HepG2 (cell line): ENCODE data around the gene SRP9. TPM values are rescaled to one million over a fixed set of nuclear protein-coding genes. Genes with fewer than 3 reads are reported as not detected.
"Not testable (repeated sequence)": the region's sequence is repeated elsewhere in the genome, so short reads cannot be mapped to it uniquely, and the experiment has no call there.

Experiments
- ATAC-seq: fragments of 200-7000 bp; cut with Tn5 transposase; 3 replicates; pipeline ENCODE4 v1.9.1; 2020; ENCODE audit warnings: mild to moderate bottlenecking, moderate library complexity
- BruUV-seq: library from RNA; stranded (reverse); fragments of 400-500 nt; replicated peaks from 2 replicates; lab custom pipeline; 2021; lab: Mats Ljungman, UMichigan
- CTCF ChIA-PET: fragments of 300-600 bp; formaldehyde crosslinking; extraction: SDS; loops from one replicate; lab custom pipeline; 2021; ENCODE audit warnings: low total read pairs, inconsistent platforms, low intra/inter-chr PET ratio; lab: Yijun Ruan, JAX
- POLR2A ChIA-PET: fragments of 350-600 bp; sonication (Branson Sonifier 250); formaldehyde crosslinking; loops from one replicate; lab custom pipeline; 2020; ENCODE audit warnings: antibody characterized with exemption, inconsistent platforms; lab: Yijun Ruan, JAX
- DNase-seq: peaks from one replicate; pipeline ENCODE4 v3.0.0-alpha.2; 2015; ENCODE audit warnings: low spot score
- FAIRE-seq: peaks from 3 replicates; lab custom pipeline; 2011; peaks lifted over from hg19 to GRCh38; lab: Jason Lieb, UNC
- H2AFZ ChIP-seq: one replicate; pipeline ENCODE4 v1.6.1; 2011; ENCODE audit warnings: low read length, inconsistent platforms
- H3K27ac ChIP-seq: fragments of 300-600 bp; 3 replicates; pipeline ENCODE4 v1.8.0; 2011; ENCODE audit warnings: mixed run types, mild to moderate bottlenecking, mixed read lengths, low read length, inconsistent platforms; ENCODE audit not compliant: insufficient read depth; ENCODE audit errors: extremely low read length
- H3K27me3 ChIP-seq, 2 experiments: fragments of 200-600 bp in 1 of 2; 2 replicates in 1 of 2; 3 replicates in 1 of 2; pipeline versions ENCODE4 v1.6.0 to v1.8.0; 2011; ENCODE audit warnings: low read length in 2 of 2, mild to moderate bottlenecking in 2 of 2, moderate library complexity in 2 of 2, inconsistent platforms in 1 of 2; ENCODE audit not compliant: insufficient read depth in 2 of 2, control insufficient read depth in 1 of 2
- H3K36me3 ChIP-seq, 2 experiments: fragments of 200-600 bp in 1 of 2; replicated peaks in 1 of 2; 2 replicates in 1 of 2; 3 replicates in 1 of 2; pipeline versions ENCODE4 v1.5.1 to v1.8.0; 2011; ENCODE audit warnings: low read length in 2 of 2, inconsistent platforms in 1 of 2; ENCODE audit not compliant: insufficient read depth in 2 of 2, control insufficient read depth in 1 of 2
- H3K4me1 ChIP-seq: 2 replicates; pipeline ENCODE4 v1.5.1; 2012; ENCODE audit warnings: low read length, inconsistent platforms; ENCODE audit not compliant: insufficient read depth
- H3K4me2 ChIP-seq: 2 replicates; pipeline ENCODE4 v1.6.0; 2011; ENCODE audit warnings: low read depth, low read length, inconsistent platforms
- H3K4me3 ChIP-seq, 3 experiments: fragments of 200-600 bp in 1 of 3; sonication (generic), shearing (Covaris generic) in 1 of 3; replicated peaks in 1 of 3; 2 replicates each; pipeline ENCODE4 v1.5.1; 2011 to 2016; ENCODE audit warnings: low read length in 3 of 3, inconsistent platforms in 2 of 3, low read depth in 2 of 3, mild to moderate bottlenecking in 2 of 3, control low read depth in 1 of 3, mixed read lengths in 1 of 3; ENCODE audit not compliant: insufficient read depth in 1 of 3
- H3K79me2 ChIP-seq: one replicate; pipeline ENCODE4 v1.6.1; 2011; ENCODE audit warnings: low read length, inconsistent platforms; ENCODE audit not compliant: insufficient read depth
- H3K9ac ChIP-seq: 2 replicates; pipeline ENCODE4 v1.6.0; 2011; ENCODE audit warnings: mild to moderate bottlenecking, low read depth, low read length, inconsistent platforms; ENCODE audit not compliant: insufficient read depth
- H3K9me3 ChIP-seq: 2 replicates; pipeline ENCODE4 v1.5.1; 2012; ENCODE audit warnings: mild to moderate bottlenecking, low read length
- H4K20me1 ChIP-seq: 2 replicates; pipeline ENCODE4 v1.6.0; 2011; ENCODE audit warnings: inconsistent platforms, mild to moderate bottlenecking, low read length, moderate library complexity; ENCODE audit not compliant: insufficient read depth
- FOXO4 ChIP-seq: sonication (generic); formaldehyde crosslinking; conservative IDR thresholded peaks from 2 replicates; pipeline ENCODE4 v1.8.1; 2023; ENCODE audit warnings: missing genetic modification reagents
- POLR2AphosphoS2 ChIP-seq: IDR thresholded peaks from 2 replicates; pipeline ENCODE4 v1.6.1; 2011; ENCODE audit warnings: low read depth, low read length, improper control_type of control experiment
- THAP7 ChIP-seq: sonication (generic); formaldehyde crosslinking; IDR thresholded peaks from 2 replicates; pipeline ENCODE4 v1.8.1; 2023; ENCODE audit warnings: mild to moderate bottlenecking, missing genetic modification reagents
- ZBTB38 ChIP-seq: sonication (generic); formaldehyde crosslinking; IDR thresholded peaks from 2 replicates; pipeline ENCODE4 v1.5.1; 2020; ENCODE audit warnings: mild to moderate bottlenecking, missing genetic modification reagents
- ZNF230 ChIP-seq: sonication (generic); formaldehyde crosslinking; IDR thresholded peaks from 2 replicates; pipeline ENCODE4 v1.4.0; 2020; ENCODE audit warnings: mild to moderate bottlenecking, missing genetic modification reagents
- ZNF775 ChIP-seq: sonication (generic); formaldehyde crosslinking; IDR thresholded peaks from 2 replicates; pipeline ENCODE4 v1.4.0; 2020; ENCODE audit warnings: missing genetic modification reagents, mild to moderate bottlenecking, moderate library complexity, borderline replicate concordance
- WGBS: methylation state at CpG from one replicate; pipeline ENCODE4 v1.1.6; 2017; ENCODE audit warnings: low lambda C conversion rate; 5-methylcytosine and 5-hydroxymethylcytosine counted together
- in situ Hi-C: cut with HindIII; loops from 2 replicates; pipeline ENCODE4 v1.10.0; 2017; ENCODE audit warnings: low pct_unique_long_range_greater_than_20kb; ENCODE audit not compliant: extremely low pct_ligation_motif_present
- intact Hi-C: fragments of 100-400 bp; cut with micrococcal nuclease; formaldehyde crosslinking; loops from one replicate; pipeline ENCODE4 v1.10.0; 2022; ENCODE audit not compliant: unreplicated experiment
- polyA plus RNA-seq, 8 experiments: library from polyadenylated mRNA; depleted of rRNA in 3 of 8; stranded (reverse) in 7 of 8; unstranded in 1 of 8; fragments of >200 nt; fragmentation: Illumina TruSeq in 4 of 8; extraction: Trizol in 4 of 8; gene quantifications; 2 replicates each; pipeline versions ENCODE4 v1.2.1 to v1.2.3, GENCODE V29; 2011 to 2016; ENCODE audit warnings: low read depth in 4 of 8, missing spikeins in 1 of 8, mixed read lengths in 1 of 8; ENCODE audit not compliant: insufficient read depth in 1 of 8
- total RNA-seq, 5 experiments: library from RNA; depleted of rRNA; stranded (reverse); fragments of >200 nt; fragmentation: Illumina TruSeq; extraction: Trizol; gene quantifications; 2 replicates each; pipeline ENCODE4 v1.2.3, GENCODE V29; 2016; ENCODE audit warnings: low read depth in 1 of 5
- TF ChIP-seq, protein P1 (sequence below): IDR thresholded peaks from 2 replicates; pipeline ENCODE4 v1.6.1; 2016; ENCODE audit warnings: low read depth

Gene SRP9
- total and polyA plus RNA-seq, 2 of the 13 experiments (the other 11 are each of a cell fraction or from before 2014, with no cell fraction given), result 251 to 307 TPM

DNA sequence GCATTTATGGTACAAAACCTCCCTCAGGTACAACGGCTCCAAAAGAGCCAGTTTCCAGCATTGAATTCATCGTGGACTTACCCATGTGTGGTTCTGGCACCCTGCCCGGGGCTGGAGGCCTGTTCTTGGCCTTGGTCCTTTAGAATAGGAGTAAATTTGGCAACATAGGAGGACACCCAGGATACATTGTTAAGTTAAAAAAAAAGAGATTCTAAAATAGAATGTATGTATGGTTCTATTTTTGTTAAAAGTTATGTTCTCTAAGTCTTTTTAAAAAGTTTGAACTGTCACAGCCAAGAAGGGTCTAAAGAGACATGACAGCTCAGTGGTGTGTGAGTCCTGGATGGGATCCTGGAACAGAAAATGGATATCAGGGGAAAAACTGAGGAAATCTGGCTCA is 58.2 kb downstream of the SRP9 start:
- POLR2A ChIA-PET, result no interaction called here
- ATAC-seq (no peak), FAIRE-seq (no peak), DNase-seq (no peak)
- TF ChIP-seq FOXO4 (CRISPR knock-in tag) (no peak), ZNF230 (CRISPR knock-in tag) (no peak), THAP7 (CRISPR knock-in tag) (no peak), POLR2AphosphoS2 (no peak), ZNF775 (CRISPR knock-in tag) (no peak), ZBTB38 (no peak)
- TF ChIP-seq, protein P1, sequence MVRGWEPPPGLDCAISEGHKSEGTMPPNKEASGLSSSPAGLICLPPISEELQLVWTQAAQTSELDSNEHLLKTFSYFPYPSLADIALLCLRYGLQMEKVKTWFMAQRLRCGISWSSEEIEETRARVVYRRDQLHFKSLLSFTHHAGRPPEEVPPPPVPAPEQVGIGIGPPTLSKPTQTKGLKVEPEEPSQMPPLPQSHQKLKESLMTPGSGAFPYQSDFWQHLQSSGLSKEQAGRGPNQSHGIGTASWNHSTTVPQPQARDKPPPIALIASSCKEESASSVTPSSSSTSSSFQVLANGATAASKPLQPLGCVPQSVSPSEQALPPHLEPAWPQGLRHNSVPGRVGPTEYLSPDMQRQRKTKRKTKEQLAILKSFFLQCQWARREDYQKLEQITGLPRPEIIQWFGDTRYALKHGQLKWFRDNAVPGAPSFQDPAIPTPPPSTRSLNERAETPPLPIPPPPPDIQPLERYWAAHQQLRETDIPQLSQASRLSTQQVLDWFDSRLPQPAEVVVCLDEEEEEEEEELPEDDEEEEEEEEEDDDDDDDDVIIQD (CRISPR knock-in tag), result no peak
- CTCF ChIA-PET, result no interaction called here
- 92% methylated on average over 3 of the region's 3 CpGs for WGBS
- no peaks in the 10 kb centered on the region for H3K79me2 ChIP-seq
- in situ Hi-C loops (no loop called here), intact Hi-C loops (no loop called here)
- no peak overlapping the region for H3K4me2 ChIP-seq
- no peaks in the 10 kb centered on the region for H4K20me1 ChIP-seq
- H3K4me3 ChIP-seq, result no peak overlapping the region
- H3K9me3 ChIP-seq, result no peaks in the 10 kb centered on the region
- no peaks in the 10 kb centered on the region for H3K27me3 ChIP-seq
- BruUV-seq, result no TSS peak
- H3K4me1 ChIP-seq, result no peaks in the 10 kb centered on the region
- peaks cover 14 to 65% of the 10 kb centered on the region in 2 experiments for H3K36me3 ChIP-seq
- no peak overlapping the region for H3K27ac ChIP-seq
- H3K9ac ChIP-seq, result no peak overlapping the region
- no peak overlapping the region for H2AFZ ChIP-seq

- H4K20me1 ChIP-seq, in situ Hi-C loops, ATAC-seq, H3K9ac ChIP-seq, H2AFZ ChIP-seq, BruUV-seq, H3K27me3 ChIP-seq, DNase-seq, H3K4me1 ChIP-seq, intact Hi-C loops, H3K4me2 ChIP-seq, CTCF ChIA-PET, POLR2A ChIA-PET, H3K79me2 ChIP-seq, FAIRE-seq, H3K27ac ChIP-seq, H3K4me3 ChIP-seq, H3K9me3 ChIP-seq: not testable (repeated sequence)
- WGBS, result 96% methylated on average over 4 of the region's 4 CpGs
- H3K36me3 ChIP-seq, result peaks cover 14 to 66% of the 10 kb centered on the region in 2 experiments
Measured at GRCh38 chr1:225836296-225836695, 58.7 kb downstream of the SRP9 start.
